Transverse colon (tissue), 4 donors: ENCODE data around the gene DLEU7. TPM values are rescaled to one million over a fixed set of nuclear protein-coding genes. Genes with fewer than 3 reads are reported as not detected.
A peak's percentile ranks its signal among the peaks of the same experiment; 100 is the strongest.

Source experiments
- DNase-seq: peaks from one replicate; pipeline ENCODE4 v3.0.0-alpha.2; 2019
- H3K27ac ChIP-seq, 4 donors: fragments of 200-600 bp; sonication (generic); 2 replicates each; pipeline ENCODE4 v1.5.1; 2016 to 2018; ENCODE audit warnings: inconsistent platforms in 4 of 4
- H3K27me3 ChIP-seq: fragments of 200-600 bp; sonication (generic); 2 replicates; pipeline ENCODE4 v1.5.1; 2017; ENCODE audit warnings: inconsistent platforms
- H3K36me3 ChIP-seq, 4 donors: fragments of 200-600 bp; sonication (generic); 2 replicates each; pipeline ENCODE4 v1.5.1; 2017 to 2019; ENCODE audit warnings: inconsistent platforms in 4 of 4
- H3K4me1 ChIP-seq, 4 donors: fragments of 200-600 bp; sonication (generic); 2 replicates each; pipeline ENCODE4 v1.5.1; 2017 to 2020; ENCODE audit warnings: inconsistent platforms in 4 of 4
- H3K4me3 ChIP-seq, 4 donors: fragments of 200-600 bp; sonication (generic); 1 replicate in 1 of 4; 2 replicates in 3 of 4; pipeline versions ENCODE4 v1.5.1 to v1.6.1; 2017 to 2019; ENCODE audit warnings: inconsistent platforms in 4 of 4
- H3K9me3 ChIP-seq, 2 donors: fragments of 200-600 bp; sonication (generic); 2 replicates each; pipeline ENCODE4 v1.5.1; 2017 to 2019; ENCODE audit warnings: inconsistent platforms in 2 of 2
- EP300 ChIP-seq: sonication (generic); formaldehyde crosslinking; IDR thresholded peaks from one replicate; pipeline ENCODE4 v1.6.1; 2017; ENCODE audit warnings: antibody characterized with exemption, low read depth
- POLR2A ChIP-seq: fragments of 450-650 bp; IDR thresholded peaks from one replicate; pipeline ENCODE4 v1.6.1; 2016; ENCODE audit warnings: antibody characterized with exemption, mild to moderate bottlenecking, moderate library complexity
- POLR2AphosphoS5 ChIP-seq, 3 donors: sonication (generic); formaldehyde crosslinking; IDR thresholded peaks; one replicate each; pipeline ENCODE4 v1.6.1; 2016; ENCODE audit warnings: antibody characterized with exemption in 3 of 3
- WGBS, 2 donors: methylation state at CpG; one replicate each; pipeline ENCODE4 v1.1.5; 2018; ENCODE audit warnings: low coverage in 1 of 2; 5-methylcytosine and 5-hydroxymethylcytosine counted together
- in situ Hi-C, 4 donors: fragments of 200-750 bp; cut with MboI; loops; one replicate each; pipeline versions ENCODE4 v1.15.0 to v1.15.1; 2017; ENCODE audit warnings: low sequenced_read_pairs in 3 of 4, low pct_ligation_motif_present in 1 of 4, low pct_unique_long_range_greater_than_20kb in 1 of 4
- intact Hi-C: fragments of 100-400 bp; cut with DNase I; formaldehyde crosslinking; loops from one replicate; pipeline ENCODE4 v1.15.1; 2023; ENCODE audit warnings: low total_unique reads
- total RNA-seq, 4 donors: library from RNA; depleted of rRNA; stranded (reverse); fragments of >200 nt; gene quantifications; one replicate each; pipeline ENCODE4 v1.1.0, GENCODE V29; 2016
- TF ChIP-seq, protein P1 (sequence below), 5 experiments: fragments of 200-600 bp in 3 of 5; fragments of 450-650 bp in 2 of 5; sonication (generic) in 3 of 5; IDR thresholded peaks; 1 replicate in 2 of 5; 2 replicates in 3 of 5; pipeline ENCODE4 v1.5.1; 2016 to 2017; ENCODE audit warnings: antibody characterized with exemption in 5 of 5, inconsistent platforms in 3 of 5, mild to moderate bottlenecking in 2 of 5, moderate library complexity in 1 of 5

Gene DLEU7
- total RNA-seq, 4 donors from 2014 or later = 0.16 TPM; not detected in 3

DNA sequence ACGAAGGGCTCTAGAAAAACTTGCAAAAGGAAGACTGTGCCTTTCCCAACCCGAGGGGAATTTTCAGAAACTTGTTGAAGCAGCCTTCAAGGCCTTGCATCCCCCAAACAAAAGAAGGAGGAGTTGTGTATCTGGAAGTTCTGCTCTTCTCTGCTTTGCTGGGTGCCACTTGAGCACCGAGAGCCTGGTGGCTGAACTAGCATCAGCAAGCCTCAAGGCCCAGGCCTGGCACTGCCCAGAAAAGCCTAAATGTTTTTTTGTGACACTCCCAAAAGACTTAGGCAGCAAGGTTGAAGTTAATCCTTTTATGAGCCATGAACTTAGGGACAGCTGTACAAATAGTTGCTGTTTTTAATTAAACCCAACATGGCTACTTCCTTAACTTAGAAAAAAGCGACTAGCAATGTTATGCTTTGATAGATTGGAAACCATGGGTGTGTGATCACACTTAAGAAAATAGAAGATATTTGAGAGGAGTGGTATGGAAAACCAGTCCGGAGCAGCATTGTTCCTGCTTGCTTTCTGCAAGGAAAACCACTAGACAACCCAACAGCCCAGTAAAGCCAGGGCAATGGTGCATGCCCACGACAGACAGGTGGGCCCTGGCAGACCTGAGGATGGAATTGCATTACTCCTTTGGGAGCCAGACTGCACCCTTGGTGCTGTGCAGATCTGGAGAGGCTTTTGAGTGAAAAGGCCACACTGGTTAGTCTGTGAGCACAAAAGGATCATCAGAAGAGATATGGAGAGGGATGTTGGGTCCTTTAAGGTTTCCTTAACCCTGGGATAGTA is 788 bp upstream of the DLEU7 start:
- no peaks in the 10 kb centered on the region for H3K9me3 ChIP-seq
- TF ChIP-seq, protein P1, sequence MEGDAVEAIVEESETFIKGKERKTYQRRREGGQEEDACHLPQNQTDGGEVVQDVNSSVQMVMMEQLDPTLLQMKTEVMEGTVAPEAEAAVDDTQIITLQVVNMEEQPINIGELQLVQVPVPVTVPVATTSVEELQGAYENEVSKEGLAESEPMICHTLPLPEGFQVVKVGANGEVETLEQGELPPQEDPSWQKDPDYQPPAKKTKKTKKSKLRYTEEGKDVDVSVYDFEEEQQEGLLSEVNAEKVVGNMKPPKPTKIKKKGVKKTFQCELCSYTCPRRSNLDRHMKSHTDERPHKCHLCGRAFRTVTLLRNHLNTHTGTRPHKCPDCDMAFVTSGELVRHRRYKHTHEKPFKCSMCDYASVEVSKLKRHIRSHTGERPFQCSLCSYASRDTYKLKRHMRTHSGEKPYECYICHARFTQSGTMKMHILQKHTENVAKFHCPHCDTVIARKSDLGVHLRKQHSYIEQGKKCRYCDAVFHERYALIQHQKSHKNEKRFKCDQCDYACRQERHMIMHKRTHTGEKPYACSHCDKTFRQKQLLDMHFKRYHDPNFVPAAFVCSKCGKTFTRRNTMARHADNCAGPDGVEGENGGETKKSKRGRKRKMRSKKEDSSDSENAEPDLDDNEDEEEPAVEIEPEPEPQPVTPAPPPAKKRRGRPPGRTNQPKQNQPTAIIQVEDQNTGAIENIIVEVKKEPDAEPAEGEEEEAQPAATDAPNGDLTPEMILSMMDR (IDR thresholded peaks at IDR 0.05) = no peak
- no peak for TF ChIP-seq EP300
- TF ChIP-seq POLR2A = no peak
- TF ChIP-seq POLR2AphosphoS5 (IDR thresholded peaks at IDR 0.05) = no peak
- H3K36me3 ChIP-seq = no peaks in the 10 kb centered on the region
- H3K4me3 ChIP-seq = no peak overlapping the region
- 66 to 71% methylated on average over 3 to 6 of the region's 6 CpGs for WGBS, 2 donors
- peaks cover 18% of the 10 kb centered on the region for H3K27me3 ChIP-seq
- no peak overlapping the region for H3K27ac ChIP-seq
- H3K4me1 ChIP-seq = peaks cover 0 to 9% (median 0%) of the 10 kb centered on the region in 4 donors
- intact Hi-C loops (no loop called here), in situ Hi-C loops (no loop called here)
- no peak for DNase-seq

DNA sequence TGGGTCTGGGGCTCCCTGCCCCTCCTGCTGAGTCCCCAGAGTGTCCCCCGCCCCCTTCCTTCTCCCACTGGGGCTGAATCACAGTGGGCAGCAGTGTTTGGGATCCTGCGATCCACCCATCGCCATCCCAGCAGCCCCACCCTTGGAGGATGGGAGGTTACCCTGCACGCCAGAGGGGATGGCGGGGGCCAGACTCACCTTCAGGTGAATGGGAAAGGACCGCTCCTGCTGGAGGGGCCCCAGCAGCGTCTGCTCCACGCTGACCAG is 569 bp downstream of the DLEU7 start:
- H3K36me3 ChIP-seq = no peaks in the 10 kb centered on the region
- in situ Hi-C loops (no loop called here), intact Hi-C loops (no loop called here)
- peak overlapping the region in 1 of 4 donors; percentile 29 for H3K4me3 ChIP-seq
- TF ChIP-seq, protein P1 (IDR thresholded peaks at IDR 0.05) = no peak
- TF ChIP-seq POLR2AphosphoS5 (IDR thresholded peaks at IDR 0.05) (no peak), POLR2A (no peak), EP300 (no peak)
- H3K27me3 ChIP-seq = peaks cover 18% of the 10 kb centered on the region
- no peaks in the 10 kb centered on the region for H3K9me3 ChIP-seq
- DNase-seq = no peak
- peaks cover 0 to 9% (median 0%) of the 10 kb centered on the region in 4 donors for H3K4me1 ChIP-seq
- H3K27ac ChIP-seq = no peak overlapping the region
- WGBS, 2 donors = 71% methylated on average over 5 of the region's 8 CpGs; no CpG with 5 or more reads in 1 of the 2 donors

DNA sequence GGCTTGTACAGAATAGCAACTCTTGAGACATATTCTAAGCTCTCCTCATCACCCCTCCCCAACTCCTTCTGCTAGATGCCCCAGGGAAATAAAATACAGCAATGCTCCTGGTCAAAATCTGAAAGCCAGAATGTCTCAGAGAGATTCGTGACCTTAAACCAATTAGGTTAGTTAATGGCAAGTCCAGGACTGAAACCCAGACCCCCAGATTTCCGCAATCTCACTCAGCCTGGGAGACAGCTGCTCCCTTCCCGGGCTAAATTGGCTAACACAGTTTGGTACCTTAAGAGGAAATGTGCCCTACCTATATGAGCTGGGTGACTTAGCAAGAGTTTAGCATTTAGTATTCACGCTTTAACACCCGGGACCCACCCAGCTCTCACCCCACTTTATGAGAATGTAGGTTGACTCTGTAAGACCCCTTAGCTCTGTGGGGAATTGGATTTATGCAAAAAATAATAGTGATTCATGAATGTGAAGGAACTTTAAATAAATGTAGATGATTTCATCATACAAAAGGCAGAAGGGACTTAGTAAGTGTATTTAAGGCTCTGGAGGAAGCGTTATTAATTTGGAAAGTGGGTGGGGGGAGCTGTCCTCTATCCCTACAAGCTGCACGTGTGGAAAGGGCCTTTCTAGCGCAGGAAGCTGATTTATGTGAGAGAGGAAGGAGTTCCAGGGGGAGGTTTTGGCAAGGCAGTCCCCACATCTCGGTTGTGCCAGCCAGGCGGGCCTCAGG is 1.1 kb downstream of the DLEU7 start:
- intact Hi-C loops (no loop called here), in situ Hi-C loops (no loop called here)
- Histone ChIP-seq H3K4me1 (peaks cover 0 to 9% (median 0%) of the 10 kb centered on the region in 4 donors), H3K27ac (no peak overlapping the region), H3K4me3 (no peak overlapping the region), H3K27me3 (peaks cover 18% of the 10 kb centered on the region), H3K9me3 (no peaks in the 10 kb centered on the region), H3K36me3 (no peaks in the 10 kb centered on the region)
- WGBS, 2 donors = 81 to 90% methylated on average over 5 to 10 of the region's 10 CpGs
- TF ChIP-seq POLR2AphosphoS5 (IDR thresholded peaks at IDR 0.05) = no peak
- no peak for TF ChIP-seq EP300
- no peak for TF ChIP-seq POLR2A
- TF ChIP-seq, protein P1 (IDR thresholded peaks at IDR 0.05) = no peak
- DNase-seq = no peak

DNA sequence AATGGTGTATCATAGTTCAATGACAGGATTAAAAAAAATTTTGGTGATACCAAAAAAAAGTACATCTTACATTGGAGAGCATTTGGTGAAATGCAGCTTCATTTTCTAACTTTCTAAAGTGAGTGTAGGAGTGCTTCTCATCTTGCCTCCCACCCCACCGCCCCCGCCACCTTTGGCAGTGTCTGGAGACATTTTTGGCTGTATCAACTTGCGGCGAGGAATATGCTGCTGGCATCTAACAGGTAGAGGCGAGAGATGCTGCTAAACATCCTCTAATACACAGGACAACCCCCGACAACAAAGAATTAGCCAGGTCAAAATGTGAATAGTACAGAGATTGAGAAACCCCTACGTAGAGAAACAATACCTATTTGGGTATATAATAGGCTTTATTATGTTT is 1.7 kb downstream of the DLEU7 start:
- TF ChIP-seq POLR2A (no peak), EP300 (no peak), POLR2AphosphoS5 (IDR thresholded peaks at IDR 0.05) (no peak)
- TF ChIP-seq, protein P1 (IDR thresholded peaks at IDR 0.05) = no peak
- intact Hi-C loops (no loop called here), in situ Hi-C loops (no loop called here)
- no peaks in the 10 kb centered on the region for H3K9me3 ChIP-seq
- H3K27me3 ChIP-seq = peaks cover 18% of the 10 kb centered on the region
- WGBS, 2 donors = 81 to 91% methylated on average over 5 to 7 of the region's 7 CpGs
- H3K4me3 ChIP-seq = no peak overlapping the region
- no peak overlapping the region for H3K27ac ChIP-seq
- H3K36me3 ChIP-seq = no peaks in the 10 kb centered on the region
- DNase-seq = no peak
- peaks cover 0 to 9% (median 0%) of the 10 kb centered on the region in 4 donors for H3K4me1 ChIP-seq
